ENCODE data around the gene PPP1R26. TPM values are rescaled to one million over a fixed set of nuclear protein-coding genes. Genes with fewer than 3 reads are reported as not detected.

PPP1R26 gene
- total RNA-seq, 1 donor from 2014 or later, result 20.9 TPM

DNA sequence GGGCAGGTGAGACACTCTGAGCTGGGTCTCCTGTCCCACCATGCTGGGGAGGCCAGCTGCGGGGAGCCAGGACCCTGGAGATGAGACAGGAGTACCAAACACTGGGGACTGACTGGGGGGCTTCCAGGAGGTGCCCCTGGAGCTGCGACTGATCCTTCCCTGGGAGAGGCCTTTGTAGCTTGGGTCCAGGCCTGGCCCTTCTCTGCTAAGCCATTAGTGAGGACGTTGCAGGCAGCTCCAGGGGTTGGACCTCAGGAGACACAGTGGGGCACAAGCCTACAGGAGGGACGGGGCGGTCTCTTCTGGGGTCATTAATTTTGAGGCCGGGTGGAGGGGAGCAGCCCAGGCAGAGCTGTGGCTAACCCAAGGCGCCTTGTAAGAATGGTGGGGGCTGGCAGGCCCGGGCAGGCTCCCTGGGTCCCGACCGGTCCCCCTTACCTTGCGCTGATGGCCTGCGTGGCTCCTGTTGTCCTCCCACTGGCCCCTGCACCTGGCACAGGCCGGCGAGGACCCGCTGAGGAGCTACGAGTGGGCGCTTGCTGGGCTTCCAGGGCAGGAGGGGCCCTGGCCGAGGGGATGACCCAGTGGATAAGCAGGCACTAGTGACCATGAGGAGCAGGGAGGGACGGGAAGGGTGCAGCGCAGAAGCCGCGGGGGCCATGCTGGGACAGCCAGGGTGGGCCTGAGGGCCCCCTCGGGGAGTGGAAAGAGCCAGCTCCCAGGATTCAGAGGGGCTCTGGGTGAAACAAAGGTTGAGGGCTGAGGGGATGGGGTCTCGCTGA, 26.0 kb downstream of the PPP1R26 start:
- TF ChIP-seq CTCF (IDR thresholded peaks at IDR 0.05; ENCODE audit: borderline replicate concordance), result no peak
- Histone ChIP-seq H3K36me3 (peaks cover 34% of the 10 kb centered on the region), H3K4me3 (no peak overlapping the region), H3K27ac (replicated peaks) (no peak overlapping the region), H3K27me3 (ENCODE audit: low read depth) (no peaks in the 10 kb centered on the region), H3K4me1 (peaks cover 34% of the 10 kb centered on the region), H3K9me3 (replicated peaks) (peaks cover 20% of the 10 kb centered on the region)
- no peak for DNase-seq
- intact Hi-C loops (cut with micrococcal nuclease), result no loop called here

DNA sequence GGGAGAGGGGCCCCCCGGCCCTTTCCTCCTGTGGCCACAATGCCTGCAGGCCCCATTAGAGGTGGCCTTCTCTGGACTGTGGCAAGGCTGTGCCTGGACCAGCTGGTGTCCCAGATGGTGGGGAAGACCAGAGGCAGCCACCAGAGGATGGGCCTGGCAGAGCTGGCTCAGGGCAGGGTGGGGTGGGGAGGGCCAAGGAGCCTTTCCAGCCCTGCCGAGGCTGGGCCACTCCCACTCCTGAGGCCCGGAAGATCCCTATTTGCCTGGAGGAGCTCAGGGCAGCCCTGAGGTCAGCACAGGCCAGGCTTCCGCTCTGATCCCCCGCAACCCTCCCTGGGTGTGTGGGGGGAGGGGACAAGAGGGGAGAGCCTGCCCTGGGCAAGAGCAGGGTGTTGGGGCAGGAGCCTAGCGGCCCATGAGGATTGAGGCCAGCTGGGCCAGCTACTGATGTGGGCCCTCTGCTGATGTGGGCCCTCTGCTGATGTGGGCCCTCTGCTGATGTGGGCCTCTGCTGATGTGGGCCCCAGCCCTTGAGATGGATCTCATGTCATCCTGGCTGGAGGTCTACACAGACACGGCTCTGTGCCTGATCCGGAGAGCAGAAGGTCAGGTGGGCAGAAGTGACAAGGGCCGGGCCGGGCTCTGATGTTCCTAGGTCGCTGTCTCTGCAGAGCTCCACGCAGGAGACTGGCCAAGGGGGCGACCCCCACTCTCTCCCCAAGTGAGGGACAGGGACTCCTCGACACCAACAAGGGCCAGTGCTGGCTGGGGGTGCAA, 26.9 kb downstream of the PPP1R26 start:
- H3K9me3 ChIP-seq (replicated peaks), result peaks cover 20% of the 10 kb centered on the region
- no peak overlapping the region for H3K27ac ChIP-seq (replicated peaks)
- H3K36me3 ChIP-seq, result peaks cover 34% of the 10 kb centered on the region
- H3K27me3 ChIP-seq (ENCODE audit: low read depth), result no peaks in the 10 kb centered on the region
- H3K4me3 ChIP-seq, result no peak overlapping the region
- intact Hi-C loops (cut with micrococcal nuclease), result no loop called here
- H3K4me1 ChIP-seq, result peaks cover 25% of the 10 kb centered on the region
- TF ChIP-seq CTCF (IDR thresholded peaks at IDR 0.05; ENCODE audit: borderline replicate concordance), result no peak
- no peak for DNase-seq

DNA sequence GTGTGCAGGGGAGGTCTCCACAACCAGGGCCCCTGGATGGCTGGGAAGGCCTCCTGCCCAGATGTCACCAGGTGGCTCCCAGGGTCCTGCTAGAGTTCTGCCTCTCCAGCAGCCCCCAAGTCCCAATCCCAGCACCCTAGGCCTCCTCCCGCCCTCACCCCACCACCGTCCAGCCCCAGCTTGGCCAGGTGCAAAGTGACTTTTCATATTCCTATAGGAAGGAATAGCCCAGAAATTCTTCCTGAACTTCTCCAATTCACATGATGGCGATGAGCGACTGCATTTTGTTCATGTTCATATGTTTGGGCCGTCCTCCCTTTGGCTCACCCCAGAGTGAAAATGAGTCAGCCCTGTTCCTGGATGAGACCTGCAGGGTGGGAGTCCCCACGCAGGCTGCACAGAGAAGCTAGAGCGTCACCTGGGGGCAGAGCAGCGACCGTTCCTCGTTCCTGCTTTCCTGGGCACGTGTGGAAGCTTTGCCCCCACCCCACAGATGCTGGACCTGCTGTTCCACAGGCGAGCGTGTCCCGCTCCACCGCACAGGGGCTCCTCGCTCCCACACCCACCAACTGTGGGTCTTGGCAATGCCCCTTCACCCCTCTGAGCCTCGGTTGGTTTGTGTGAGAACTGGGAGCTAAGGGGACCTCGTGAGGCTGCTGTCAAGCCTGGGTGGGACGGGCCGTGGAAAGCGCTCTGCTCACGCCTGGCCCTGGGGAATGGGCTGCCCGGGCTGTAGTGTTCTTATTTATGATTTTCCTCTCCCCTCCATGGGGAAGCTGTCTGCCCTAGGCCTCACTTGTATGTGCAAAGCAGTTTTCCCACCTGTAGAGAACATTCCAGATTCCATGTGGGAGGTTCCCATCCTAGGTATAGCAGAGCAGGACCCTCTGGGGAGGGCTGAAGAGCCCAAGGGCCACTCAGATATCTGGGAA, 27.8 kb downstream of the PPP1R26 start:
- TF ChIP-seq CTCF (IDR thresholded peaks at IDR 0.05; ENCODE audit: borderline replicate concordance), result no peak
- Histone ChIP-seq H3K27me3 (ENCODE audit: low read depth) (no peaks in the 10 kb centered on the region), H3K4me1 (peaks cover 17% of the 10 kb centered on the region), H3K4me3 (no peak overlapping the region), H3K36me3 (peaks cover 29% of the 10 kb centered on the region), H3K9me3 (replicated peaks) (peaks cover 20% of the 10 kb centered on the region), H3K27ac (replicated peaks) (no peak overlapping the region)
- no peak for DNase-seq
- intact Hi-C loops (cut with micrococcal nuclease), result no loop called here

DNA sequence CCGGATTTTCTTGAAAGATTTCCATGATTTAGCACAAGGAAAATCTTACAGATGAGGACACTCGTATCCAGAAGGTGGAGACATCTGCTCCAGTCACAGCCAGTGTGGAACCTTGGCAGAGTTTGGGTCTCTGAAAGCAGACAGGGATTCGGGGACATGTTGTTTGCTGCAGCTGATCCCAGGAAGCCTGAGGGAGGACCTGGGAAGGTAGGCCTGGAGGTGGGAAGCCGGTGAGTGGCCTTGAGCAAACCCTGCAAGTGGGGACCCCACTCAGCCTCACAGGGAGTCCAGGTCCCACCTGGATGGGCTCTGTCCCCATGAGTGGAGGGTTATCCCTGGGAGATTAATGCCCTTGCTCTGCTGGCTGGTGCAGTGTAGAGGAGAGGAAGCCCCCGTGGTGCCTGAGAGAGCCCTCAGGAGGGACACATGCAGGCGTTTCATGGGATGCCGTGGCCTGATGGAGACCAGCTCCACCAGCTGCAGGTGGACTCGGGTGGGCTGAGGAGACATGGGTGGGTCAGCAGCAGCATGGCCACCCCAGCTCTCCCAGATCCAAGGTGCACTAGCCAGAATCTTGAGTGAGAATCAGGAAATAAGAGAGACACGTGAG, 28.7 kb downstream of the PPP1R26 start:
- H3K36me3 ChIP-seq, result peaks cover 20% of the 10 kb centered on the region
- peaks cover 20% of the 10 kb centered on the region for H3K9me3 ChIP-seq (replicated peaks)
- no peak overlapping the region for H3K4me3 ChIP-seq
- no peaks in the 10 kb centered on the region for H3K27me3 ChIP-seq (ENCODE audit: low read depth)
- intact Hi-C loops (cut with micrococcal nuclease), result no loop called here
- no peak overlapping the region for H3K27ac ChIP-seq (replicated peaks)
- peaks cover 14% of the 10 kb centered on the region for H3K4me1 ChIP-seq
- no peak for DNase-seq
- TF ChIP-seq CTCF (IDR thresholded peaks at IDR 0.05; ENCODE audit: borderline replicate concordance), result no peak

DNA sequence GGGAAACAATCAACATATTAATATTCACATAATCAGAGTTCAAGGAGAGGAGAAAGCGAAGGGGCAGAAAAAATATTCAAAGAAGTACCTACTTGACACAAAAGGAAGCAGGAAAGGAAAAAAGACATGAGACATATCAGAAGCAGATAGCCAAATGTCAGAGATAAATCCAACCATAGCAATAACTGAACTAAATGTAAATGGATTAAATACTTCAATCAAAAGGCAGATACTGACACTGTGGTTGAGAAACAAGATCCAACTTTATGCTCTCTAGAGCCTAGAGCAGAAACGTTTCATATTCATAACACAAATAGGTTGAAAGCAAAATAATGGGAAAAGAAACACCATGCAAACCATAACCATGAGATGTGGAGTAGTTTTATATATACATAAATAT, 29.9 kb downstream of the PPP1R26 start:
- Histone ChIP-seq H3K4me3 (no peak overlapping the region), H3K27me3 (ENCODE audit: low read depth) (peaks cover 1% of the 10 kb centered on the region), H3K9me3 (replicated peaks) (peaks cover 20% of the 10 kb centered on the region), H3K36me3 (peaks cover 8% of the 10 kb centered on the region), H3K27ac (replicated peaks) (no peak overlapping the region), H3K4me1 (peaks cover 11% of the 10 kb centered on the region)
- no peak for DNase-seq
- no peak for TF ChIP-seq CTCF (IDR thresholded peaks at IDR 0.05; ENCODE audit: borderline replicate concordance)
- intact Hi-C loops (cut with micrococcal nuclease), result no loop called here

Measured in left ventricle myocardium inferior (tissue), 1 donor.